ENCODE data around the gene DAZAP1.

GRCh38 chr19:1408300-1409203 is 1.2 kb downstream of the DAZAP1 start:
- TF ChIP-seq, protein P1, sequence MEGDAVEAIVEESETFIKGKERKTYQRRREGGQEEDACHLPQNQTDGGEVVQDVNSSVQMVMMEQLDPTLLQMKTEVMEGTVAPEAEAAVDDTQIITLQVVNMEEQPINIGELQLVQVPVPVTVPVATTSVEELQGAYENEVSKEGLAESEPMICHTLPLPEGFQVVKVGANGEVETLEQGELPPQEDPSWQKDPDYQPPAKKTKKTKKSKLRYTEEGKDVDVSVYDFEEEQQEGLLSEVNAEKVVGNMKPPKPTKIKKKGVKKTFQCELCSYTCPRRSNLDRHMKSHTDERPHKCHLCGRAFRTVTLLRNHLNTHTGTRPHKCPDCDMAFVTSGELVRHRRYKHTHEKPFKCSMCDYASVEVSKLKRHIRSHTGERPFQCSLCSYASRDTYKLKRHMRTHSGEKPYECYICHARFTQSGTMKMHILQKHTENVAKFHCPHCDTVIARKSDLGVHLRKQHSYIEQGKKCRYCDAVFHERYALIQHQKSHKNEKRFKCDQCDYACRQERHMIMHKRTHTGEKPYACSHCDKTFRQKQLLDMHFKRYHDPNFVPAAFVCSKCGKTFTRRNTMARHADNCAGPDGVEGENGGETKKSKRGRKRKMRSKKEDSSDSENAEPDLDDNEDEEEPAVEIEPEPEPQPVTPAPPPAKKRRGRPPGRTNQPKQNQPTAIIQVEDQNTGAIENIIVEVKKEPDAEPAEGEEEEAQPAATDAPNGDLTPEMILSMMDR (IDR thresholded peaks at IDR 0.05): no peak
- TF ChIP-seq POLR2A (IDR thresholded peaks at IDR 0.05): no peak
